HL-60 (cell line): ENCODE results near the gene ARNT2.

Experiments
- DNase-seq, 2 experiments: peaks; one replicate each; pipeline ENCODE4 v3.0.0-alpha.2; 2010 to 2020; ENCODE audit warnings: low read depth in 1 of 2, low spot score in 1 of 2
- H3K27ac ChIP-seq: fragments of 250-450 bp; sonication (Bioruptor Pico); replicated peaks from 2 replicates; pipeline ENCODE4 v1.5.1; 2020; ENCODE audit warnings: mild to moderate bottlenecking, moderate library complexity
- H3K27me3 ChIP-seq: fragments of 250-450 bp; sonication (Bioruptor Pico); 2 replicates; pipeline ENCODE4 v1.5.1; 2021; ENCODE audit warnings: mild to moderate bottlenecking, moderate library complexity; ENCODE audit not compliant: insufficient read depth, poor library complexity, severe bottlenecking
- H3K4me3 ChIP-seq: replicated peaks from 2 replicates; pipeline ENCODE4 v1.5.1; 2011; ENCODE audit warnings: mild to moderate bottlenecking, control low read depth, low read length; ENCODE audit not compliant: insufficient read depth
- CTCF ChIP-seq: IDR thresholded peaks from one replicate; pipeline ENCODE4 v1.5.1; 2011; ENCODE audit warnings: low read length, control low read depth, inconsistent platforms; ENCODE audit not compliant: insufficient read depth
- GABPA ChIP-seq: IDR thresholded peaks from 2 replicates; pipeline ENCODE4 v1.6.1; 2012; ENCODE audit warnings: low read depth
- POLR2AphosphoS5 ChIP-seq: IDR thresholded peaks from 2 replicates; pipeline ENCODE4 v1.6.1; 2012; ENCODE audit warnings: low read depth
- REST ChIP-seq: IDR thresholded peaks from 2 replicates; pipeline ENCODE4 v1.6.1; 2012; ENCODE audit warnings: low read depth; ENCODE audit not compliant: insufficient replicate concordance
- SPI1 ChIP-seq: IDR thresholded peaks from 2 replicates; pipeline ENCODE4 v1.6.1; 2012; ENCODE audit warnings: low read depth, mild to moderate bottlenecking, borderline replicate concordance

The ARNT2 gene

GRCh38 chr15:80420658-80421057 is 16.5 kb downstream of the ARNT2 start:
- Histone ChIP-seq H3K4me3 (no peak overlapping the region), H3K27ac (no peak overlapping the region), H3K27me3 (peaks cover 4% of the 10 kb centered on the region)
- TF ChIP-seq CTCF: no peak
- no peak for TF ChIP-seq SPI1
- TF ChIP-seq GABPA: no peak
- no peak for TF ChIP-seq REST
- no peak for TF ChIP-seq POLR2AphosphoS5
- no peak for DNase-seq

GRCh38 chr15:80423215-80423614 is 19.0 kb downstream of the ARNT2 start:
- no peak for DNase-seq
- peaks cover 5% of the 10 kb centered on the region for H3K27me3 ChIP-seq
- H3K27ac ChIP-seq: no peak overlapping the region
- H3K4me3 ChIP-seq: no peak overlapping the region
- TF ChIP-seq REST: no peak
- no peak for TF ChIP-seq POLR2AphosphoS5
- TF ChIP-seq CTCF: no peak
- TF ChIP-seq GABPA: no peak
- TF ChIP-seq SPI1: no peak

GRCh38 chr15:80424381-80424780 is 20.2 kb downstream of the ARNT2 start:
- no peak for DNase-seq
- Histone ChIP-seq H3K27me3 (peaks cover 5% of the 10 kb centered on the region), H3K27ac (no peak overlapping the region), H3K4me3 (no peak overlapping the region)
- TF ChIP-seq SPI1 (no peak), CTCF (no peak), REST (no peak), POLR2AphosphoS5 (no peak), GABPA (no peak)
